DOHH2 (cell line): ENCODE data around the gene OPRD1.

Source experiments
- H3F3A ChIP-seq: fragments of 200-600 bp; sonication (generic), shearing (Covaris generic); 2 replicates; pipeline ENCODE4 v1.6.0; 2016; ENCODE audit warnings: antibody characterized with exemption, mild to moderate bottlenecking; ENCODE audit not compliant: control insufficient read depth, insufficient read depth
- H3K27ac ChIP-seq: fragments of 200-600 bp; sonication (generic); 2 replicates; pipeline ENCODE4 v1.5.1; 2014; ENCODE audit warnings: low read depth, mild to moderate bottlenecking, low read length, moderate library complexity
- H3K27me3 ChIP-seq: fragments of 200-600 bp; sonication (generic); 2 replicates; pipeline ENCODE4 v1.6.1; 2014; ENCODE audit warnings: mild to moderate bottlenecking, low read length, mixed read lengths; ENCODE audit not compliant: control insufficient read depth
- H3K36me3 ChIP-seq: fragments of 200-600 bp; sonication (generic); 2 replicates; pipeline ENCODE4 v1.6.1; 2014; ENCODE audit warnings: mild to moderate bottlenecking, low read length, moderate library complexity, mixed read lengths; ENCODE audit not compliant: control insufficient read depth
- H3K4me1 ChIP-seq: fragments of 200-600 bp; sonication (generic); 2 replicates; pipeline ENCODE4 v1.6.1; 2014; ENCODE audit warnings: mild to moderate bottlenecking, low read length, mixed read lengths; ENCODE audit not compliant: control insufficient read depth
- H3K4me2 ChIP-seq: fragments of 200-600 bp; sonication (generic); 2 replicates; pipeline ENCODE4 v1.6.0; 2014; ENCODE audit warnings: mild to moderate bottlenecking, low read length, moderate library complexity
- H3K4me3 ChIP-seq: fragments of 200-600 bp; sonication (generic); 2 replicates; pipeline ENCODE4 v1.5.1; 2014; ENCODE audit warnings: mild to moderate bottlenecking, low read length, mixed read lengths
- H3K79me2 ChIP-seq: fragments of 200-600 bp; sonication (generic); 2 replicates; pipeline ENCODE4 v1.6.1; 2014; ENCODE audit warnings: mild to moderate bottlenecking, low read length, mixed read lengths; ENCODE audit not compliant: control insufficient read depth
- H3K9me2 ChIP-seq: fragments of 200-600 bp; sonication (generic); replicated peaks from 2 replicates; pipeline ENCODE4 v1.6.1; 2014; ENCODE audit warnings: mild to moderate bottlenecking, low read length, mixed read lengths; ENCODE audit not compliant: control insufficient read depth
- H3K9me3 ChIP-seq: fragments of 200-600 bp; sonication (generic); 2 replicates; pipeline ENCODE4 v1.6.1; 2014; ENCODE audit warnings: antibody characterized with exemption, low read length, mixed read lengths; ENCODE audit not compliant: control insufficient read depth, insufficient read depth
- H4K20me1 ChIP-seq: fragments of 200-600 bp; sonication (generic); 2 replicates; pipeline ENCODE4 v1.6.0; 2014; ENCODE audit warnings: low read depth, mild to moderate bottlenecking, antibody characterized with exemption, low read length, moderate library complexity; ENCODE audit not compliant: control insufficient read depth, insufficient read depth
- EZH2phosphoT487 ChIP-seq: fragments of 200-600 bp; sonication (generic); IDR thresholded peaks from 2 replicates; pipeline ENCODE4 v1.6.1; 2017; ENCODE audit warnings: borderline replicate concordance, mild to moderate bottlenecking, antibody characterized with exemption, low read length, moderate library complexity, mixed read lengths
- TF ChIP-seq, protein P1 (sequence below): fragments of 200-600 bp; sonication (generic); IDR thresholded peaks from one replicate; pipeline ENCODE4 v1.5.1; 2014; ENCODE audit warnings: antibody characterized with exemption, mild to moderate bottlenecking, low read depth, low read length; ENCODE audit not compliant: poor library complexity, severe bottlenecking

Gene OPRD1

GRCh38 chr1:28914228-28915030, 102.5 kb downstream of the OPRD1 start, which contains the start of gene EPB41:
Gene EPB41 (plus strand): TSS chr1:28914569. CDS start chr1:28987438, 72,869 bp downstream.
- H3K27ac ChIP-seq, result peak within 1 kb of the TSS; percentile 27
- H3F3A ChIP-seq, result peaks cover 6% of the 10 kb centered on the region; the same call in 1 of the 2 replicates

DNA sequence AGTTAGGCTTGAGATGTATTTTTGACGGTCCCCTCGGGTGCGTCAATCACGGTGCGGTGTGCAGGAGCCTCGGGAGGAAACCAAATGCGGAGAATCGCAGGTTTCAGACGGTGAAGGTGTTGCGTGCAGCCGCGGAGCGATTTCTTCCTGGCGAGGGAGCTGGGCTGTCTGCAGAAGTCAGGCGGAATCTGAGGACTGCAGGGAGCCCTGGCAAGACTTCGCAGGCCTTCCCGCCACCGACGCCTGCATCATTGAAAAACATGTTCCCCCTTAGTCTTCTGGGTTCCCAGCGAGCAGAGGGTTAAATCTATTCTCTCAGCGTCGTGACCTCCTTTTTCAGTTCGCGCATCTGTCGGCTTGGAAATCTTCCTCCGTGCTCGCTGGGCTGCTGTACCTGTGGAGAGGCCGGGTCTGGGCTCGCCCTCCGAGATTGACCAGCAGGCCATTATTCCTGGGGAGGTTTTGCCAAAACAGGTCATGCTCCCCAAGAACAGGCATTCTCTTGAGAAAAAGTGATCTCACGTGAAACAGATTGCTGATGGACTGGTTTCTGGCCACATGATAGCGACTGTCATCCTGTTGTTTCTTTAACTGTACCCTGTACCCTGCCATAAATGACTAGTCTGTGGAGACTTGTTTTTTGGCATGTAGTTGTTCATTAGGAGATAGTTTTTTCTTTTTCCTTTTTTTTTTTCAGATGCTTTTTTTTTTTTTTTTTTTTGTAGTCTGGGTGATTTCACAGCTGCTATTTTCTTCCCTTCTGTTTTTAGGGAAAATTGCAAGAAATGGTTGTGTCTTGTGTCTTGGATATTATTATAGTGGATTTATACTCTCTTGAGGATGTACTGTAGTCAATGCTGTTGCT, 103.3 kb downstream of the OPRD1 start:
- no peaks in the 10 kb centered on the region for H3K36me3 ChIP-seq
- peak overlapping the region; percentile 27; the same call in 1 of the 2 replicates for H3K27ac ChIP-seq
- H3K79me2 ChIP-seq, result peaks cover 63% of the 10 kb centered on the region
- no peaks in the 10 kb centered on the region for H3K9me3 ChIP-seq
- H3K4me1 ChIP-seq, result peaks cover 18% of the 10 kb centered on the region
- TF ChIP-seq, protein P1, sequence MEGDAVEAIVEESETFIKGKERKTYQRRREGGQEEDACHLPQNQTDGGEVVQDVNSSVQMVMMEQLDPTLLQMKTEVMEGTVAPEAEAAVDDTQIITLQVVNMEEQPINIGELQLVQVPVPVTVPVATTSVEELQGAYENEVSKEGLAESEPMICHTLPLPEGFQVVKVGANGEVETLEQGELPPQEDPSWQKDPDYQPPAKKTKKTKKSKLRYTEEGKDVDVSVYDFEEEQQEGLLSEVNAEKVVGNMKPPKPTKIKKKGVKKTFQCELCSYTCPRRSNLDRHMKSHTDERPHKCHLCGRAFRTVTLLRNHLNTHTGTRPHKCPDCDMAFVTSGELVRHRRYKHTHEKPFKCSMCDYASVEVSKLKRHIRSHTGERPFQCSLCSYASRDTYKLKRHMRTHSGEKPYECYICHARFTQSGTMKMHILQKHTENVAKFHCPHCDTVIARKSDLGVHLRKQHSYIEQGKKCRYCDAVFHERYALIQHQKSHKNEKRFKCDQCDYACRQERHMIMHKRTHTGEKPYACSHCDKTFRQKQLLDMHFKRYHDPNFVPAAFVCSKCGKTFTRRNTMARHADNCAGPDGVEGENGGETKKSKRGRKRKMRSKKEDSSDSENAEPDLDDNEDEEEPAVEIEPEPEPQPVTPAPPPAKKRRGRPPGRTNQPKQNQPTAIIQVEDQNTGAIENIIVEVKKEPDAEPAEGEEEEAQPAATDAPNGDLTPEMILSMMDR, result no peak
- no peak for TF ChIP-seq EZH2phosphoT487
- peak overlapping the region; percentile 75 for H3K4me3 ChIP-seq
- 0 out of 2 replicates have a peak, but pooled peaks cover 8% of the 10 kb centered on the region for H4K20me1 ChIP-seq
- no peaks in the 10 kb centered on the region for H3K27me3 ChIP-seq
- peak overlapping the region; percentile 82 for H3K4me2 ChIP-seq
- no peaks in the 10 kb centered on the region for H3K9me2 ChIP-seq
- peaks cover 6% of the 10 kb centered on the region; the same call in 1 of the 2 replicates for H3F3A ChIP-seq

More at GRCh38 chr1:28914228-28915030, 102.5 kb downstream of the OPRD1 start, which contains the start of gene EPB41:
- peak within 1 kb of the TSS; percentile 75 for H3K4me3 ChIP-seq
- H4K20me1 ChIP-seq, result 0 out of 2 replicates have a peak, but pooled peaks cover 8% of the 10 kb centered on the region
- H3K4me1 ChIP-seq, result peaks cover 18% of the 10 kb centered on the region
- H3K4me2 ChIP-seq, result peak within 1 kb of the TSS; percentile 82
- H3K27me3 ChIP-seq, result no peaks in the 10 kb centered on the region
- TF ChIP-seq EZH2phosphoT487, result no peak
- TF ChIP-seq, protein P1, result no peak
- peaks cover 57% of the 10 kb centered on the region for H3K79me2 ChIP-seq
- no peaks in the 10 kb centered on the region for H3K36me3 ChIP-seq
- H3K9me2 ChIP-seq, result no peaks in the 10 kb centered on the region
- no peaks in the 10 kb centered on the region for H3K9me3 ChIP-seq

DNA sequence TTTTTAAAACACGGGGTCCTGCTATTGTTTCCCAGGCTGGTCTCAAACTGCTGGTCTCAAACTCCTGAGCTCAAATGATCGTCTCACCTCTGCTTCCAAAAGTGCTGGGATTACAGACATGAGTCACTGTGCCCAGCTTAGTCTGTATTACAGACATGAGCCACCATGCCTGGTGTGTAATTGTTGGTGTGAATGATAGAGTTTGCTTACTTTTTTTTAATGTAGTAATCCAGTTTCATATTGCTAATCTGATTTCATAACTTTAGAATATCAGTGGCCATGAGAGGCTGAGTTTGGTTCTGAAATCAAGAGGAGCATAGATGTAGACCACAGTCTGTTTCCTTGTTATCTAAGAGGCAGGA, 105.8 kb downstream of the OPRD1 start:
- H3F3A ChIP-seq, result no peaks in the 10 kb centered on the region
- no peaks in the 10 kb centered on the region for H3K36me3 ChIP-seq
- H3K9me2 ChIP-seq, result no peaks in the 10 kb centered on the region
- no peaks in the 10 kb centered on the region for H3K27me3 ChIP-seq
- peaks cover 18% of the 10 kb centered on the region for H3K4me1 ChIP-seq
- no peaks in the 10 kb centered on the region for H3K9me3 ChIP-seq
- peaks cover 82% of the 10 kb centered on the region for H3K79me2 ChIP-seq
- H3K27ac ChIP-seq, result no peak overlapping the region
- H3K4me2 ChIP-seq, result no peak overlapping the region
- no peak overlapping the region for H3K4me3 ChIP-seq
- TF ChIP-seq, protein P1, result no peak
- TF ChIP-seq EZH2phosphoT487, result no peak
- H4K20me1 ChIP-seq, result 0 out of 2 replicates have a peak, but pooled peaks cover 10% of the 10 kb centered on the region
